ENCODE measurements around the gene C14orf132. TPM values are rescaled to one million over a fixed set of nuclear protein-coding genes. Genes with fewer than 3 reads are reported as not detected.

The C14orf132 gene
- polyA plus RNA-seq, 3 donors = not detected

DNA sequence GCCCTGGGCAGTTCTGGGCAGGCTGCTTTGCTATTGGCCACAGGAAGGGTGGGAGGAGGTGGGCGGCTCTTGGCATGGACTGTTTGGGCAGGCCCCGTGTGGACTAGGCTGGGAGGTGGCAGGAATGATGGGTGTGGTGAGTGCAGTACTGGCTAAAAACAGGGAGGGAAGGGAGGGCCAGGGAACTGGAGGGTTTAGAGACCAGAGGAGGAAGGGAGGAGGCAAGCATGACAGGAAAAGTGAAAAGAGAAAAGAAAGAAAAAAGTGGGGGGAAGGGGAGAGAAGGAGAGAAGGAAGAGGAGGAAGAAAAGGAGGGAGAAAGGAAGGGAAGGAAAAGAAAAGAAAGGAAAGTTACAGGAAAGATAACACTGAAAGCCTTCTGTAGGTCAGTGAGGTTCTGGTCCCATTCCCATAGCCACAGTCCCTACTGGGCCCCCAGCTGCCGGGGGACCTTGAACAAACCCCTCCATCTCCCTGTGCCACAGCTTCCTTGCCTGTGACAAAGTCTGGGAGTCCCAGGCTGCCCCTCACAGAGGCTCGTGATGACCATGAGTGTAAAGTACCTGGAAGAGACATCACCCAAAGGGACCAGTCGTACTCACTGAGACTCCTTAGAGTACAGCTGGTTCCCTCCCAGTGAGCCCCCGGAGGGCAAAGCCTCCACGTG, 1.1 kb upstream of the C14orf132 start:
- Mint-ChIP-seq H3K9me3 (peaks cover 0 to 9% (median 3%) of the 10 kb centered on the region in 7 donors), H3K27me3 (ENCODE audit: low read depth in 3 of 3) (peaks cover 54 to 63% (median 54%) of the 10 kb centered on the region in 3 donors), H3K27ac (no peak overlapping the region), H3K36me3 (no peaks in the 10 kb centered on the region), H3K4me3 (peak overlapping the region in 1 of 2 donors; percentile 75), H3K4me1 (peaks cover 8% of the 10 kb centered on the region)
- H3K79me2 ChIP-seq (ENCODE audit: insufficient read depth, low read length) = no peaks in the 10 kb centered on the region
- no peak overlapping the region for H2AFZ ChIP-seq (ENCODE audit: insufficient read depth, low read depth, low read length, poor library complexity, severe bottlenecking)
- no peak for TF ChIP-seq CTCF (IDR thresholded peaks at IDR 0.05)
- no peak for DNase-seq
- intact Hi-C loops (cut with micrococcal nuclease) = no loop called here
- H3K4me2 ChIP-seq (replicated peaks; ENCODE audit: extremely low read depth, low read length, poor library complexity, severe bottlenecking) = no peak overlapping the region
- no peaks in the 10 kb centered on the region for H3K4me1 ChIP-seq (ENCODE audit: control insufficient read depth in 1 of 2, insufficient read depth in 2 of 2, low read length in 2 of 2)
- peaks cover 0 to 4% of the 10 kb centered on the region in 2 donors for H3K9me3 ChIP-seq (replicated peaks in 1 of 2; ENCODE audit: control insufficient read depth in 1 of 2, insufficient read depth in 1 of 2, low read length in 2 of 2)
- H3K9ac ChIP-seq (ENCODE audit: insufficient read depth, low read length, poor library complexity, severe bottlenecking) = no peak overlapping the region
- no peak overlapping the region for H3K27ac ChIP-seq (ENCODE audit: low read depth in 1 of 2, low read length in 2 of 2)
- 40% methylated on average over 7 of the region's 7 CpGs for WGBS (ENCODE audit: insufficient coverage)
- H4K20me1 ChIP-seq (ENCODE audit: insufficient read depth, low read length) = no peaks in the 10 kb centered on the region
- H3K36me3 ChIP-seq (replicated peaks in 1 of 2; ENCODE audit: control insufficient read depth in 1 of 2, insufficient read depth in 2 of 2, low read length in 2 of 2) = no peaks in the 10 kb centered on the region
- H3K4me3 ChIP-seq (replicated peaks in 1 of 3; ENCODE audit: low read depth in 2 of 3, low read length in 3 of 3) = no peak overlapping the region
- peaks cover 40 to 52% of the 10 kb centered on the region in 2 donors for H3K27me3 ChIP-seq (ENCODE audit: control insufficient read depth in 2 of 2, insufficient read depth in 2 of 2, low read length in 2 of 2)

DNA sequence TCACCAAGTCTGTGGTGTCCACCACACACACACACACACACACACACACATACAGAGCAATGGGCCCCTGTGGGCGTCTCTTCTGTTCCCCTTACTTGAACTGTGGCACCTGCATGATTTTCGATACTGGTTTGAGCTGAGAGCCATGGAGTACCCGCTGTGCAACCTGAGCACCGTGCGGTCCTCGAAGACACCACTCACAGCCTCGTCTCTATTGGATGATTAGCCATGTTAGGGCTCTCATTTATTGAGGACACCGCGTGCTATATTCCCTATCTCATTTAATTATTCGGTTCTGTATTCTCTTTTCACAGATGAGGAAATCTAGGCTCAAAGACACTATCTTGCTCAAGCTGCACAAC, 623 bp upstream of the C14orf132 start:
- intact Hi-C loops (cut with micrococcal nuclease) = no loop called here
- Mint-ChIP-seq H3K27me3 (ENCODE audit: low read depth in 3 of 3) (peaks cover 54 to 63% (median 57%) of the 10 kb centered on the region in 3 donors), H3K4me3 (peak overlapping the region in 1 of 2 donors; percentile 75), H3K4me1 (peaks cover 8% of the 10 kb centered on the region), H3K9me3 (peaks cover 0 to 9% (median 3%) of the 10 kb centered on the region in 7 donors), H3K27ac (no peak overlapping the region), H3K36me3 (no peaks in the 10 kb centered on the region)
- H3K4me2 ChIP-seq (replicated peaks; ENCODE audit: extremely low read depth, low read length, poor library complexity, severe bottlenecking) = peak overlapping the region; percentile 50
- TF ChIP-seq CTCF (IDR thresholded peaks at IDR 0.05) = no peak
- no peaks in the 10 kb centered on the region for H4K20me1 ChIP-seq (ENCODE audit: insufficient read depth, low read length)
- H3K4me1 ChIP-seq (ENCODE audit: control insufficient read depth in 1 of 2, insufficient read depth in 2 of 2, low read length in 2 of 2) = no peaks in the 10 kb centered on the region
- no peak overlapping the region for H2AFZ ChIP-seq (ENCODE audit: insufficient read depth, low read depth, low read length, poor library complexity, severe bottlenecking)
- H3K36me3 ChIP-seq (replicated peaks in 1 of 2; ENCODE audit: control insufficient read depth in 1 of 2, insufficient read depth in 2 of 2, low read length in 2 of 2) = no peaks in the 10 kb centered on the region
- peaks cover 0 to 4% of the 10 kb centered on the region in 2 donors for H3K9me3 ChIP-seq (replicated peaks in 1 of 2; ENCODE audit: control insufficient read depth in 1 of 2, insufficient read depth in 1 of 2, low read length in 2 of 2)
- H3K27me3 ChIP-seq (ENCODE audit: control insufficient read depth in 2 of 2, insufficient read depth in 2 of 2, low read length in 2 of 2) = peaks cover 40 to 52% of the 10 kb centered on the region in 2 donors
- no peak overlapping the region for H3K27ac ChIP-seq (ENCODE audit: low read depth in 1 of 2, low read length in 2 of 2)
- no peaks in the 10 kb centered on the region for H3K79me2 ChIP-seq (ENCODE audit: insufficient read depth, low read length)
- WGBS (ENCODE audit: insufficient coverage) = 43% methylated on average over 9 of the region's 10 CpGs
- no peak overlapping the region for H3K4me3 ChIP-seq (replicated peaks in 1 of 3; ENCODE audit: low read depth in 2 of 3, low read length in 3 of 3)
- DNase-seq = no peak
- H3K9ac ChIP-seq (ENCODE audit: insufficient read depth, low read length, poor library complexity, severe bottlenecking) = no peak overlapping the region
